Measurements from ENCODE around the gene TTLL5.
"Not testable (repeated sequence)": the region's sequence is repeated elsewhere in the genome, so short reads cannot be mapped to it uniquely, and the experiment has no call there.

Gene TTLL5

GRCh38 chr14:75877884-75878283 lies 216.8 kb downstream of the TTLL5 start:
- peak; percentile 27 for DNase-seq

DNA sequence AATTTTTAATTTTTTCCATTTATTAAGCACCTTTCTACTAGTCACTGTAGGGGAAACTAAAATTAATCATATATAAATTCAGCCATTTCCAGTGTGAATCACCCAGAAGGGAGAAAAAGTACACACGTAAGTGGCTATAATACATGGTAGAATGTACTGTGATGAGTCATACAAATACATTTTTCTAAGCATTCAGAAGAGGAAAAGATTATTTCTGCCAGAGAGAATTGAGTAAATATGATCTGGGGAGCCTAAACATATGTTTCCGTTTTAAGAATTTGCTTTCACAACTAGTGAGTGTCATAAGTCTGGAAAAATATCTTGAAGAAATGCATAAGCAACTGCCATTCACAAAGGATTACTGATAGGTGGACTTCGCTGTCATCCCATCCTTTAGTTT lies 218.0 kb downstream of the TTLL5 start:
- DNase-seq: no peak

- DNase-seq: no peak
Measured at GRCh38 chr14:75880512-75880911, 219.5 kb downstream of the TTLL5 start.

GRCh38 chr14:75881994-75882393 lies 220.9 kb downstream of the TTLL5 start:
- DNase-seq: no peak

GRCh38 chr14:75884198-75884611 lies 223.2 kb downstream of the TTLL5 start:
- no peak for DNase-seq

- no peak for DNase-seq
Measured at GRCh38 chr14:75885829-75886228, 224.8 kb downstream of the TTLL5 start.

DNA sequence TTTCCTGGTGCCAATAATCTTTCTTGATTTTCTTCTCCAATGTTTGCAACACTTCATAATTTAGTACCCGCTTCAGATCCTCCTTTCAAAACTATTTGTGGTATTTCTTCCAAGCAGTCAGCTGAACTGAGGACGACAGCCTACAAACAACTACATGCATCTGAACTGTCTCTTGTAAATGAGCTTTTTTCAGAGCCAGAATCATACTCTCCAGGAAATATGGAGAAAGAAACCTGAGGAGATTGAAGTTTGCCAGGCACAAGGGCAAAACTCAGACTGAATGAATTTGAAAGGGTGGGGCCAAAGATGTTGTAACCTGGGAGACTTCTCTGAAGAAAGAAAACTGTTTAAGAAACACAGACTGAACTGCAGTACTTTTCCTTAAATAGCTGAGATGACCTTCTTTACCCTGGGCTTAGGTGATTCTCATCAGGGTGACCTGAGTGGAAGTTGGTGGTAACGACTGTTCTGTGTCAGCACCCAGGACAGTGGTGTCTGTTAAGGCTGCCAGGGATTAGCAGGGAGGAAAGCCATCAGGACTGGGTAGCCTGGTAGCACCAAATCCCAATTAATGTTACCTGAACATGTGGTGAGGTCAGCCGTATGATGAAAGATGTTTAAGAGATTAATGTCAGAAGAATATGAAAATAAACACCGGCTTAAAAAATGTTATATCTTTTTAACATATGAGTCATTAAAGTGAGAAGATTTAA lies 225.7 kb downstream of the TTLL5 start:
- no peak for DNase-seq

GRCh38 chr14:75888945-75889344 lies 227.9 kb downstream of the TTLL5 start:
- DNase-seq: no peak

- DNase-seq: no peak
Measured at GRCh38 chr14:75896341-75896740, 235.3 kb downstream of the TTLL5 start.

GRCh38 chr14:75904311-75904710 lies 243.3 kb downstream of the TTLL5 start:
- DNase-seq: no peak

DNA sequence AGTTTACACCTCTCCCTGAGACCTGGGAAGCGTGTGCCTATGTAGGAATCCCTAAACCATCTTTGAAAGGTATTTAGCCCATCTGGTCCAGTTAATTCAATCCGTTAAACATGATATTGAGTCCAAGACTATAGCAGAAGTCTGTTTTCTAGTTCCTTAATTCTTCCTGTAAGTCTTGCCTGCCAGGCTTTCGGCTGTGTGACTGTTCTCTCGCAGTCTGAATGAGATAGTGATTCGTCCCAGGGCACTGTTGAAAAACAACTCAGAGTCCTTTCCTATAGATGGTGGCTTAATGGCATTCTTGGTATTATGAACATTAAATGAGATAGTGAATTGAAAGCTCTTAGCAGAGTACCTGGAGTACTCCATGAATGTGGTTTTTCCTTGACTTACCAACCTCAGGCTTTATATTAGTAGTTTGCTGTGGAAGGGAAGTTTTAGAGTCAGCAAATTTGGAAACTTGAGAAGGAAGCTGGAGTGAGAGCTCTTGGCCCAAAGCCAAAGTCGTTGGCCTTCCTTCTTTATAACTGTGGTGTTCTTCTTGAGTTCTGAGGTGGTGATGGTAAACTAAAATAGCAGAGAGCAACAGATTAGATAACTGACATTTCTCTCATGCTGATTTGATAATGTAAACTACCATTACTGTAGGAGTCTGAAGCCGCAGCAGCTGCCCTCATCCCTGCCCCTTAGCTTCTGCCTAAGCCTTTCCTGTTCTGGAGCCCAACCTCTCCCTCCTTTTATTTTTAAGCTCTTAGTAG lies 244.3 kb downstream of the TTLL5 start:
- DNase-seq: no peak

DNA sequence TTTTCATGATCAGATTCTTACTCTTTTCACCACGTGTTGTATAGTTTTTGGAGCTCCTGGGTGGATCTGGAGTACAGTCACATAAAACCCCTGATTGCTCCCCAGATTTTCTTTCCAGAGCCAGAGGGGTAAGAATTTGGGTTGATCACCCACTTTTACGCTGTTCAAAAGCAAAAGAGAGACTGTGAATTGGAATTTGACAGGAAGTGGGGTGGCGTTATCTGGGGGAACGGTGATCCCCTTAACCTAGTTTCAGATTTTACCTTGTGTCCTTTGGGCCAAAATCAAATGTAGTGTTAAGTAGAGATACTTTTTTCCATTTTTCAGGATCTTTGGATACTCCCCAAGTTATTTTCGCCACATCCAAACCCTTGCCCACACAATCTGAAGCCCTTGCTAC lies 245.2 kb downstream of the TTLL5 start:
- DNase-seq: no peak

- DNase-seq: no peak
Measured at GRCh38 chr14:75906680-75907280, 245.7 kb downstream of the TTLL5 start.

- no peak for DNase-seq
Measured at GRCh38 chr14:75907756-75908359, 246.8 kb downstream of the TTLL5 start.

DNA sequence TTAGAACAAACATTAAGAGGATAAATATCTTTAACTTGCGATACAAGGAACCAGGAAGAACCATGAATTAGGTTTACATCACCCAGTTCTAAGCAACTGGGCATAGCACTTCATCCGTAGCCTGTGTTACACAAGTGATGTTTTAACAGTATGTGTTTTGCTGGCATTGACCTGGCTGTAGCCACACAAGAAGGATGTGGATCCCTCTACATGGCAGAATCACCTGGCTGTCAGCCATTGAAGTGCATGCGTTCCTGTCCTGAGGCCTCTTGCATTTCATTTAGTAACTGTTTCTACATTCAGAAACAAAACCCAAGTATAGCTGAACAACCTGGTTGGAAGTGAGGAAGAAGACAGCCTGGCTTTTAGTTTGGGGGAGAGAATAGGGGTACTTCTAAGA lies 248.6 kb downstream of the TTLL5 start:
- DNase-seq: no peak

DNA sequence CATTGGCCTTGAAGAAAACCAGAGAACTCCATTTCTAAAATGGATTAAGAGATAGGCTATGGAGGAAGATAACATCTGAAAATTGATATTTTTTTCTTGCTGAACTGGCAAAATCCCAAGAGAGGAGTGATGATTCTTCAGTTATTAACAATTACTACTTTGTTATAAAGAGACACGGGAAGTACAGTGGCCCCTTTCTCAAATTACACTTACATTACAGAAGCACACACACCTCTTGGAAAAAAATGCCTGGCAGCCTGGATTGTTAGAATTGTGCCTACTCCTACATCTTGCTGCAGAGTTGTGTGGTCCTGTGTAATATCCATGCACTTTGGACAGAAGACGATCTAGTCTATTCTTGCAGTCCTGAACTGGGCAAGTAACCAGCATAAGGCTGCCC lies 249.0 kb downstream of the TTLL5 start:
- no peak for DNase-seq

DNA sequence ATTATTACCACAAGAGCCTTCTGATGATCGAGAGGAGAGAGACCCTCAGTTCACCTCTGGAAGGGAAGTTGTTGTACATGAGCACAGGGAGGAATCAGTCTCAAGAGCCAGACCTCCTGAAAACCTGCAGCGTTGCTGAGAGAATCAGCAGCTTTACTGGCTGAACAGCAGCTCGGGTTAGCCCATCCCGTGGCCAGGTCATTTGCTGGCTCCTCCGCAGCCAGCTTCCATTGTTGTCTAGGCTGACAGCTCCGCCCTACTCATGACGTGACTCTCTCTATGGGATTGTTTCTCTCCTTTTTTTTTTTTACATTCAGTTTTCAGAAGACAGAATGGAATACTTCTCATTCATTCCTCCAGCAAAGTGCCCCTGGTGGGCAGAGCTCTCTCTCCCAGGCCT lies 250.8 kb downstream of the TTLL5 start:
- no peak for DNase-seq

- DNase-seq: no peak
Measured at GRCh38 chr14:75913183-75913582, 252.1 kb downstream of the TTLL5 start.

DNA sequence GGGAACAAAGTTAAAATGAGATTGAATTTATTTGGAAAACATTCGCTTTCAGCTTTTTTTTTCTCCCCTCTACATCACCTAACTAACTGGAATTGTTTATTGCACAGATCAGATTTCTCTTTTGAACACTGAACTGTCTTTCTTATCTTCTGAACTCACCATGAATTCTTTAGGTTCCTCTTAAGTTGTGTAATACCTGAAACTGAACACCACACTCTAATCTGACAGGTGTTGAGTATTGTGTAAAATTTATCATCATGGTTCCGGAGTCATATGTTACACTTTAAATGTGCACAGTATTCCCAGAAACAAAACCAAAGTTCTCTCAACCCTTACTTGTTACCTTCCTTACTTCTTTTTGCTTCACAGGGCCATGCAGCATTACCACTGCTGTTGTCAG lies 254.0 kb downstream of the TTLL5 start:
- no peak for DNase-seq

DNA sequence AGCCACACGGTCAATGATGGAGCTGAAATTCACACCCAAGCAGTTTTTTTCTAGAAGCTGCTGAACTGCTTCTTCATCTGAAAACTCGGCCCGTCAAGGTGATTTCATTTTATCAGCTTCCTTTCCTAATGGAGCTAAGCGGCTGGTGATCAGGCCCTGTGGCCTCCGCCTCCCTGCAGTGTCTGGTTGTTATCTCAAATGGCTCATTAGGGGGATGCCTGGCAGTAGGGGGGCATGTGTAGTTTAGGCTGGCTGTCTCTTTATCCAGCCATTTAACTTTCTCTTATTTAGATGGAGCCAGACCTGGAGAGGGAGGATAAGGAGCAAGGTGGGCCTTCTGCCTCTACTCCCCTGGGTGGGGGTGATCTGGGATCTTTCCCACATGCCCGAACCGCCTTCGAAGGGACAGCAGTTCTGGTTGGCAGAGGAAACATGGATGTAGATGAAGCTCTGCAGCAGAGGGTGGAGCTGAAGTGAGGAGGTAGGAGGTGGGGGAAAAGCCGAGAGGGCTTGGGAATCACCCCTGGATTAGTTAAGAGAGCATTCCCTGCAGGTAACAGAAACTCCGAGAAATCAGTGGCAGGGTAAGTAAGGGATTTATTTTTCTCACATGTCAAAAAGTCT lies 256.4 kb downstream of the TTLL5 start:
- no peak for DNase-seq

- no peak for DNase-seq
Measured at GRCh38 chr14:75917946-75918335, 256.9 kb downstream of the TTLL5 start.

DNA sequence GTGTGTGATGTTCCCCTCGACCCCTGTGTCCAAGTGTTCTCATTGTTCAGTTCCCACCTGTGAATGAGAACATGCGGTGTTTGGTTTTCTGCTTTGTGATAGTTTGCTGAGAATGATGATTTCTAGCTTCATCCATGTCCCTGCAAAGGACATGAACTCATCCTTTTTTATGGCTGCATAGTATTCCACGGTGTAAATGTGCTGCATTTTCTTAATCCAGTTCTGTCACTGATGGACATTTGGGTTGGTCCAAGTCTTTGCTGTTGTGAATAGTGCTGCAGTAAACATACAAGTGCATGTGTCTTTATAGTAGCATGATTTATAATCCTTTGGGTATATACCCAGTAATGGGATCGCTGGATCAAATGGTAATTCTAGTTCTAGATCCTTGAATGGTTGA lies 259.4 kb downstream of the TTLL5 start:
- not testable (repeated sequence) for DNase-seq

- DNase-seq: not testable (repeated sequence)
Measured at GRCh38 chr14:75925141-75925840, 264.2 kb downstream of the TTLL5 start.

Data from NCI-H2081 treated with DMSO at 0.1 percent for 48 hours (cell line).